ENCODE results near the gene FLNC. TPM values are rescaled to one million over a fixed set of nuclear protein-coding genes. Genes with fewer than 3 reads are reported as not detected.

Gene FLNC
- total and polyA plus RNA-seq, 9 of the 15 experiments (the other 6 are each of a cell fraction or from before 2014, with no cell fraction given) = 0.90 to 155 (median 28.8) TPM

GRCh38 chr7:128891110-128891941 lies 61.1 kb downstream of the FLNC start (continued):
- TF ChIP-seq E2F8 (IDR thresholded peaks at IDR 0.05; ENCODE audit: low read depth, partially characterized antibody) = peak; percentile 45
- TF ChIP-seq NFE2L1 (tag; IDR thresholded peaks at IDR 0.05; ENCODE audit: borderline replicate concordance, low read depth) = no peak

GRCh38 chr7:128891942-128892269 lies 61.7 kb downstream of the FLNC start:
- in situ Hi-C loops (cut with MboI) (no loop called here), intact Hi-C loops (cut with micrococcal nuclease) (no loop called here)
- Histone ChIP-seq H2AFZ (ENCODE audit: low read depth, low read length) (no peak overlapping the region), H3K9me1 (ENCODE audit: control insufficient read depth, insufficient read depth, low read length) (no peaks in the 10 kb centered on the region), H3K4me2 (ENCODE audit: insufficient read depth, low read length) (no peak overlapping the region), H3K4me1 (replicated peaks in 1 of 2; ENCODE audit: control insufficient read depth in 2 of 2, insufficient read depth in 2 of 2, low read length in 2 of 2) (peaks cover 0 to 44% of the 10 kb centered on the region in 2 experiments; a peak in 2 of 5 replicates), H3K79me2 (ENCODE audit: control insufficient read depth, insufficient read depth, low read length) (no peaks in the 10 kb centered on the region), H3K36me3 (ENCODE audit: control insufficient read depth, insufficient read depth, low read length) (no peaks in the 10 kb centered on the region), H3K4me3 (no peak overlapping the region), H3K9me3 (replicated peaks; ENCODE audit: control insufficient read depth, insufficient read depth, low read depth, low read length) (peaks cover 4% of the 10 kb centered on the region), H3K27me3 (ENCODE audit: control insufficient read depth in 2 of 2, insufficient read depth in 2 of 2, low read length in 2 of 2) (peaks cover 14 to 47% of the 10 kb centered on the region in 2 experiments), H3K27ac (ENCODE audit: extremely low read depth, low read depth, low read length) (no peak overlapping the region), H4K20me1 (replicated peaks; ENCODE audit: control insufficient read depth, insufficient read depth, low read length) (no peaks in the 10 kb centered on the region; the same call in 1 of the 2 replicates), H3K9ac (ENCODE audit: insufficient read depth in 1 of 2, low read depth in 2 of 2, low read length in 2 of 2) (peak overlapping the region in 1 of 2 experiments; percentile 14; a peak in 1 of 4 replicates)
- 36% methylated on average over 9 of the region's 11 CpGs for WGBS (ENCODE audit: insufficient coverage, low coverage, missing lambda C conversion rate)
- no TSS peak for BruUV-seq (replicated peaks)
- FAIRE-seq (no peak), ATAC-seq (no peak), DNase-seq (ENCODE audit: extremely low read depth in 1 of 4, low spot score in 3 of 4) (no peak)
- POLR2A ChIA-PET = interaction anchor here (0.6 kb wide), 1 partner anchor 459 kb away, joined by 3 read pairs; no protein-coding TSS in a partner anchor
- CTCF ChIA-PET (ENCODE audit: low intra/inter-chr PET ratio) = no interaction called here
- no peak for TF ChIP-seq ARID4B (CRISPR knock-in tag; IDR thresholded peaks at IDR 0.05)
- no peak for TF ChIP-seq ZNF174 (CRISPR knock-in tag; IDR thresholded peaks at IDR 0.05)
- no peak for TF ChIP-seq MYC (IDR thresholded peaks at IDR 0.05; ENCODE audit: low read depth, low read length)
- no peak for TF ChIP-seq MYC (CRISPR knock-in tag; IDR thresholded peaks at IDR 0.05; ENCODE audit: borderline replicate concordance, low read depth)
- no peak for TF ChIP-seq IRF2 (CRISPR knock-in tag; IDR thresholded peaks at IDR 0.05)
- TF ChIP-seq KAT7 (CRISPR knock-in tag; IDR thresholded peaks at IDR 0.05; ENCODE audit: borderline replicate concordance) = no peak
- no peak for TF ChIP-seq MLLT1 (IDR thresholded peaks at IDR 0.05)
